HL-60/S4 (cell line): ENCODE measurements around the gene C19orf18.
"Not testable (repeated sequence)": the region's sequence is repeated elsewhere in the genome, so short reads cannot be mapped to it uniquely, and the experiment has no call there.

Experiments
- in situ Hi-C: fragments of 300-500 bp; cut with MboI; formaldehyde crosslinking; loops from 2 replicates; pipeline ENCODE4 v1.14.3; 2022; ENCODE audit warnings: low sequenced_read_pairs

C19orf18 gene

GRCh38 chr19:57949296-57949695, 25.0 kb downstream of the C19orf18 start:
- in situ Hi-C loops: no loop called here

- in situ Hi-C loops: no loop called here
These were observed 26.8 kb downstream of the C19orf18 start, which contains the start of gene ZNF256 for GRCh38 chr19:57947419-57948134. Gene ZNF256, minus strand, starts transcription at chr19:57947706. Its CDS starts 232 bp downstream, at chr19:57947474.

GRCh38 chr19:57947088-57947418, 27.3 kb downstream of the C19orf18 start:
- in situ Hi-C loops: no loop called here

GRCh38 chr19:57946316-57946715, 28.0 kb downstream of the C19orf18 start:
- in situ Hi-C loops: no loop called here

- in situ Hi-C loops: no loop called here
These were observed 32.7 kb downstream of the C19orf18 start for GRCh38 chr19:57941593-57941992.

GRCh38 chr19:57935731-57936130, 38.6 kb downstream of the C19orf18 start:
- in situ Hi-C loops: no loop called here

GRCh38 chr19:57934820-57935665, 39.3 kb downstream of the C19orf18 start, which contains the start of gene ZNF418:
Gene ZNF418, minus strand, starts transcription at chr19:57935402. Its CDS starts 1,580 bp downstream, at chr19:57933822.
- in situ Hi-C loops: no loop called here

GRCh38 chr19:57927587-57927986, 46.7 kb downstream of the C19orf18 start:
- in situ Hi-C loops: no loop called here

- in situ Hi-C loops: not testable (repeated sequence)
These were observed 58.0 kb downstream of the C19orf18 start, which contains the start of gene ZNF417 for GRCh38 chr19:57916168-57916995. Gene ZNF417, minus strand, starts transcription at chr19:57916592. Its CDS starts 181 bp downstream, at chr19:57916411.

- in situ Hi-C loops: no loop called here
These were observed 59.8 kb downstream of the C19orf18 start for GRCh38 chr19:57914531-57914930.
